NCI-H1436 (cell line): ENCODE results near the gene SLC22A12.

Experiments
- DNase-seq: peaks from one replicate; lab custom pipeline; 2025; lab: John Stamatoyannopoulos, UW

SLC22A12 gene

GRCh38 chr11:64604458-64605243 lies 13.6 kb downstream of the SLC22A12 start:
- DNase-seq: no peak

- DNase-seq: no peak
Measured at GRCh38 chr11:64605244-64605560, 14.2 kb downstream of the SLC22A12 start.

GRCh38 chr11:64605656-64606585 lies 14.9 kb downstream of the SLC22A12 start:
- DNase-seq: no peak

GRCh38 chr11:64606796-64607380 lies 15.9 kb downstream of the SLC22A12 start:
- no peak for DNase-seq

GRCh38 chr11:64607381-64607985 lies 16.5 kb downstream of the SLC22A12 start:
- DNase-seq: no peak

- no peak for DNase-seq
Measured at GRCh38 chr11:64608046-64608445, 17.0 kb downstream of the SLC22A12 start.

DNA sequence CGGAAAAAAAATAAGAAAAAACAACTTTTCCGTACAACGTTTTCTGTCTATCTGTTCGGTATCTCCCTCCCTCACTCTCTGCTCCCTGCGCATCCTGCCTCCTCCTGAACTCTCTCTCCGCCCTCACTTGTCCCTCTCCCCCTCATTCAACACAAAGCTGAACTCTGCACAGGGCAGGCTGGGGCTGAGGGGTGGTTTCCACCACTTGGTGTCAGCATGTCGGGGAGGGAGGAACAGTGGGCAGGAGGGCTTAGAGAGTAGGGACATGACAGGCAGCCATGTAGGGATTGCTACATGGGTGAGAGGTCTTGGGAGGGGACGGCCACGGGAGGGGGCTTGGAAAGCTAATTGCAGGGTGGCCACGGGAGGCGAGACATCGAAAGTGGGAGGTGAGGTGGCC lies 17.6 kb downstream of the SLC22A12 start:
- DNase-seq: no peak

GRCh38 chr11:64609436-64610047 lies 18.5 kb downstream of the SLC22A12 start:
- no peak for DNase-seq

GRCh38 chr11:64610596-64610995 lies 19.6 kb downstream of the SLC22A12 start:
- DNase-seq: no peak

GRCh38 chr11:64611176-64611575 lies 20.2 kb downstream of the SLC22A12 start:
- no peak for DNase-seq

DNA sequence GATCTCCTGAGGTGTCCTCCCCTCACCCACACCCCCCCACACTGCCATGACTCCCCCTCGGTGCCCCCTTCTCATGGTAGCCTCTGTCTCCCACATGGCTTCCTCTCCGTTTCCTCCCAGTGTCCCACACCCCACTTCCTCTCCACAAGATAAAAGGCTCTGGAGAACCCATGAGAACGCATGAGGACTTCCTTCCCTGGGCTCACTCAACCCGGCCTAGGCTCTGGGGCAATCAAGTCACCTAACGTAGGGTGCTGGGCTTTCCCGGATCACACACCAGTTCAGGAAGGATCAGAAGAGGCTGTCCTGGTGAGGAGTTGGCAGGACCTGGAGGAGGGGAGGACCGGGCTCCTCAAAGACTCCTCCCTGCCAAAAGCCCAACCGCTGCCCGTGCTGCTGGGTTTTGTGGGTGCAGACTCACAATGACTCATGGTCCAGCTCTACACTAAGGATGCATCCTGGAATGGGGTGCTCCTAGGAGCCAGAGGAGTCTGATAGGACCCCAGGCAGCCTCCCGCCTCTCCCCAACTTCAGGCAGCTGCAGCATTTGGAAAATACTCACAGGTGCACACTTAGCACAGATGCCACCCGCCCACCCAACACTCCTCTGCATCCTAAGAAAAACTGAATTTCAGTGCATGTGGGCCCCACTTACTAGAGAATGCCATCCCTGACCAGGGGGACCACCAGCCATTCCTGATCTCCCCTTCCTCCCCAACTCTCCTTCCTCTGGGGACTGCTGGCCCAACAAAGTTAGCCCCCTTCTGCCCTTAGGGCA lies 21.0 kb downstream of the SLC22A12 start:
- DNase-seq: no peak

DNA sequence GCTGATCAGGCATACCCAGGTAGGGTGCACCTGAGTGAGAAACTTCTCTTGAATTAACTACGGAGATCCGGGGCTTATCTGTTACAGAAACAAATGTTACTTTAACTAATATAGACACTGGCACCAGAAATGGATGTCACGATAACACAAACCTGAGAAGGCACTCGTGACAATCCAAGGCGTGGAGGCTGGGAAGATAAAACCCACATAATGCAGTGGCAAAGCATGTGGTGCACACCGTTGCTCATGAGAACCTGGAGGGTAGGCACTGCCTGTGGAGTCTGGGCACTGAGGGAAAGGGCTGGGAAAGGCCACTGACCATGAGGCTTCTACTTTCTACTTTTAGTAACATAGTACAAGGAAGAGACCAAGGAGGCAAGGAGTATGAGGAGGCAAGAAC lies 22.6 kb downstream of the SLC22A12 start:
- no peak for DNase-seq

- no peak for DNase-seq
Measured at GRCh38 chr11:64614917-64615316, 23.9 kb downstream of the SLC22A12 start.

- DNase-seq: no peak
Measured at GRCh38 chr11:64616817-64617216, 25.8 kb downstream of the SLC22A12 start.

GRCh38 chr11:64619196-64619595 lies 28.2 kb downstream of the SLC22A12 start:
- no peak for DNase-seq

DNA sequence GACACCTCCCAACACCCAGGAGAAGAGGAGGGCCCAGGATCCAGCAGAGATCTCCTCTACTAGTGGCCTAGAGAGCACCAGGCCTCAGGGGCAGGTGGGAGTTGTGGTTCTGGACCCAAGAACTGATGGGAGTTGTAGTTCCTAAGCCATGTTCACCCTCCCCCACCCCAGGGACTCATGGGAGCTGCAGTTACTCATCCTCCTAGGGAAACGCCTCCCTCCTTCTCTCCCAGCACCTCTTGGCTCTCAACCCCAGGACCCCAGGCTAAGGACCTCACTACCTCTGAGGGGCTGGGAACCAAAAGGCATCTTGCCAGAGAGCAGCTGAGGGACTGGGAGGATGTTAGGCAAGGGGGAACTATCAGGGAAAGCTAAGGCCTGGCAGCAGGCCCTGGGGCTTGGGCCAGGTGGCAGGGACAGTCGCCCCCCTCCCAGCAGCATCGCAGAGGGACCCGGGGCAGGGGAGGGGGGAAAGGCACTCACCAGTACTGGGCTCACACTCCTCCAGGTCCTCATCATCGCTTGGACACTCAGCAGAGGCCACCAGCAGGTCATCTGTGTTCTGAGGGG lies 28.9 kb downstream of the SLC22A12 start:
- DNase-seq: no peak

GRCh38 chr11:64620381-64620971 lies 29.5 kb downstream of the SLC22A12 start:
- DNase-seq: peak; percentile 33

DNA sequence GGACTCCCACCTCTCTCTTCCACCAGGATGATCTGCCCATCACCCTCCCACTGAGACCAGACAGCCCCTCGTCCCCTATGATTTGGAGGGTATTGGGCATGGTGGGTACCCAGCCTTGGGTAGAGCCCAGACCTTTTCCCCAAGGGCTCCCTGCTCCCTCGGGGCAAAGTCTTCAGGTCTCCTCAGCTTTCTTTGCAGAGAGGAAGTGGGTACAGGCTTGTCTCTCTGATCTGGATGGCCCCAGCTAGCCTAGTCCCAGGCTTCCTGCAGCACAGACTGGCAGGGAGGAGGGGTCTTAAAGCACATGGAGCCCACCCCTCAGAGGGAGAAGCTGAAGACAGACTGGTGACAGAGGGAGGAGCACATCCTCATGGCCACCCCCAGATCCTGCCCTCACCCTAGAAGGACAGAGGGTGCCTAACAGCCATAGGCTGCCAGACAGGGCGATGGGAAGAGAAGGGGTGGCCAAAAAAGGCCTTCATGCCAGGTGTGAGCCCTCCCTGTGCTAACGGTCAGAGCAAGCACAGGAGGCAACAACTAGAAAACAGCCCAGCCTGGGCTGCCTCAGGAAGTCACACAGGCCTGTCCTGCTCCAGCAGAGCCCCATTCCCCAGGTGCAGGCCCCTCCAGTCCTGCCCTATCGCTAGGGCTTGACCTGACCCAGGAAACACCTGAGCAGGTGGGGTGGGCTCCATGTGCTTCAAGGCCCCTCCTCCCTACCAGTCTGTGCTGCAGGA lies 30.4 kb downstream of the SLC22A12 start:
- no peak for DNase-seq

DNA sequence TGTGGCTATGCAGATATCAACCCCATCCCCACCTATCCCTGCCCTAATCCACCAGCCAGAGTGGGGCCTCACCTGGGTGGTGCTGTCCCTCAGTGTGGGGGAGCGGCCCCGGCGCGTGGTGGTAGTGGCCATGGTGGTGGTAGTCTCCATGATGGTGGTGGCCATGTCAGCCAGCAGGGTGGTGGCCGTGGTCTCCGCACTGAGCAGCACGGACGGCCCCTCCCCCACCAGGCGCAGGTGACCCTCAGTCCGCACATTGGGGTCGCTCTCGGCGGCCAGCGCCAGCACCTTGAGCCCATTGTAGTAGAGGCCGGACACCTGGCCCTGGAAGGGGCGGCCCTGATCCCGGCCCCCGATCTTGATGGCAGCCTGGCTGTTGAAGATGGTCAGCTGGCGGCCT lies 31.7 kb downstream of the SLC22A12 start:
- no peak for DNase-seq
